Hepatocyte (in vitro differentiated cells): ENCODE measurements around the gene NRIP1. TPM values are rescaled to one million over a fixed set of nuclear protein-coding genes. Genes with fewer than 3 reads are reported as not detected.

ENCODE experiments used
- DNase-seq: peaks from one replicate; pipeline ENCODE4 v3.0.0-alpha.2; 2016; ENCODE audit warnings: low spot score
- H2AFZ ChIP-seq: fragments of 200-600 bp; sonication (generic); 2 replicates; pipeline ENCODE4 v1.6.0; 2016; ENCODE audit warnings: antibody characterized with exemption, mild to moderate bottlenecking
- H3K27ac ChIP-seq: fragments of 200-600 bp; sonication (generic); 2 replicates; pipeline ENCODE4 v1.5.1; 2016; ENCODE audit warnings: mild to moderate bottlenecking
- H3K27me3 ChIP-seq: fragments of 200-600 bp; sonication (generic); 2 replicates; pipeline ENCODE4 v1.6.1; 2016
- H3K36me3 ChIP-seq: fragments of 200-600 bp; sonication (generic); replicated peaks from 2 replicates; pipeline ENCODE4 v1.5.1; 2016; ENCODE audit warnings: low read depth; ENCODE audit not compliant: insufficient read depth
- H3K4me1 ChIP-seq: fragments of 200-600 bp; sonication (generic); 2 replicates; pipeline ENCODE4 v1.5.1; 2016; ENCODE audit warnings: mild to moderate bottlenecking, moderate library complexity; ENCODE audit not compliant: insufficient read depth
- H3K4me2 ChIP-seq: fragments of 200-600 bp; sonication (generic); 2 replicates; pipeline ENCODE4 v1.6.0; 2016
- H3K4me3 ChIP-seq: fragments of 200-600 bp; sonication (generic); 2 replicates; pipeline ENCODE4 v1.5.1; 2016; ENCODE audit warnings: mild to moderate bottlenecking
- H3K79me2 ChIP-seq: fragments of 200-600 bp; sonication (generic); 2 replicates; pipeline ENCODE4 v1.6.0; 2017; ENCODE audit warnings: mild to moderate bottlenecking
- H3K9me2 ChIP-seq: fragments of 200-600 bp; sonication (generic); replicated peaks from 2 replicates; pipeline ENCODE4 v1.6.0; 2017; ENCODE audit warnings: mild to moderate bottlenecking; ENCODE audit not compliant: insufficient read depth
- H3K9me3 ChIP-seq: fragments of 200-600 bp; sonication (generic); 2 replicates; pipeline ENCODE4 v1.5.1; 2016; ENCODE audit warnings: low read depth, mild to moderate bottlenecking
- H4K20me1 ChIP-seq: fragments of 200-600 bp; sonication (generic); 2 replicates; pipeline ENCODE4 v1.6.0; 2016; ENCODE audit warnings: mild to moderate bottlenecking; ENCODE audit not compliant: insufficient read depth, poor library complexity, severe bottlenecking
- EZH2 ChIP-seq: fragments of 200-600 bp; sonication (generic); IDR thresholded peaks from 2 replicates; pipeline ENCODE4 v1.6.1; 2016; ENCODE audit warnings: antibody characterized with exemption, mild to moderate bottlenecking, borderline replicate concordance
- EZH2phosphoT487 ChIP-seq: fragments of 200-600 bp; sonication (generic); IDR thresholded peaks from one replicate; pipeline ENCODE4 v1.6.1; 2018; ENCODE audit warnings: antibody characterized with exemption, mild to moderate bottlenecking, low read depth, moderate library complexity; ENCODE audit not compliant: unreplicated experiment, severe bottlenecking
- WGBS: methylation state at CpG from one replicate; pipeline ENCODE4 v1.1.6; 2016; ENCODE audit warnings: low lambda C conversion rate; ENCODE audit errors: missing lambda C conversion rate; 5-methylcytosine and 5-hydroxymethylcytosine counted together
- polyA plus RNA-seq: library from polyadenylated mRNA; unstranded; fragments of >200 nt; fragmentation: Nextera tagmentation; extraction: Ambion mirVana; gene quantifications from 2 replicates; pipeline ENCODE4 v1.2.1, GENCODE V29; 2016
- total RNA-seq: library from RNA; depleted of rRNA; stranded (reverse); fragments of >200 nt; gene quantifications from 2 replicates; pipeline ENCODE4 v1.2.3, GENCODE V29; 2014
- TF ChIP-seq, protein P1 (sequence below): fragments of 200-600 bp; sonication (generic); IDR thresholded peaks from 2 replicates; pipeline ENCODE4 v1.5.1; 2016; ENCODE audit warnings: antibody characterized with exemption, mild to moderate bottlenecking; ENCODE audit not compliant: poor library complexity

NRIP1 gene
- total and polyA plus RNA-seq, 2 experiments from 2014 or later = 11.5 to 62.4 TPM

DNA sequence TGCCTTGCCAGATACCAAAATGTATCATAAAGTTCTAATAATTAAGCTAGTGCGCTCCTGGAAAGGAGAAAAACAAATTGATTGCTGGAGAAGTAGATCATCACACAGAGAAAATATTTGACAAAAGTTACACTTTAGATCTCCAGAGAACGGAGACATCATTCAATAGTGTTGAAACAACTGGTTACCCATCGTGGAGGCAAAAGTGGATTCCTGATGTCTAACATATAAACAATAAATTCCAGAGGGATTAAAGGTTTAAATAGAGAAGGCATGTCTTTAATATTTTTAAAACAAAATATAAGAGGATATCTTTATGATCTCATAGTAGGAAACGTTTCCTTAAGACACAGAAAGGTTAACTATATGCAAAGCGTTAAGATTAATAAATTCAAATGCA, 41.0 kb downstream of the NRIP1 start:
- Histone ChIP-seq H3K9me3 (no peaks in the 10 kb centered on the region), H3K4me2 (no peak overlapping the region), H3K27ac (no peak overlapping the region), H4K20me1 (peaks cover 65% of the 10 kb centered on the region), H3K79me2 (peaks cover 100% of the 10 kb centered on the region), H3K9me2 (no peaks in the 10 kb centered on the region), H3K27me3 (no peaks in the 10 kb centered on the region), H2AFZ (no peak overlapping the region), H3K4me1 (no peaks in the 10 kb centered on the region), H3K4me3 (no peak overlapping the region), H3K36me3 (no peaks in the 10 kb centered on the region)
- TF ChIP-seq, protein P1, sequence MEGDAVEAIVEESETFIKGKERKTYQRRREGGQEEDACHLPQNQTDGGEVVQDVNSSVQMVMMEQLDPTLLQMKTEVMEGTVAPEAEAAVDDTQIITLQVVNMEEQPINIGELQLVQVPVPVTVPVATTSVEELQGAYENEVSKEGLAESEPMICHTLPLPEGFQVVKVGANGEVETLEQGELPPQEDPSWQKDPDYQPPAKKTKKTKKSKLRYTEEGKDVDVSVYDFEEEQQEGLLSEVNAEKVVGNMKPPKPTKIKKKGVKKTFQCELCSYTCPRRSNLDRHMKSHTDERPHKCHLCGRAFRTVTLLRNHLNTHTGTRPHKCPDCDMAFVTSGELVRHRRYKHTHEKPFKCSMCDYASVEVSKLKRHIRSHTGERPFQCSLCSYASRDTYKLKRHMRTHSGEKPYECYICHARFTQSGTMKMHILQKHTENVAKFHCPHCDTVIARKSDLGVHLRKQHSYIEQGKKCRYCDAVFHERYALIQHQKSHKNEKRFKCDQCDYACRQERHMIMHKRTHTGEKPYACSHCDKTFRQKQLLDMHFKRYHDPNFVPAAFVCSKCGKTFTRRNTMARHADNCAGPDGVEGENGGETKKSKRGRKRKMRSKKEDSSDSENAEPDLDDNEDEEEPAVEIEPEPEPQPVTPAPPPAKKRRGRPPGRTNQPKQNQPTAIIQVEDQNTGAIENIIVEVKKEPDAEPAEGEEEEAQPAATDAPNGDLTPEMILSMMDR = no peak
- TF ChIP-seq EZH2 = no peak
- no peak for TF ChIP-seq EZH2phosphoT487
- WGBS = 61% methylated on average over 5 of the region's 5 CpGs
- DNase-seq = no peak

DNA sequence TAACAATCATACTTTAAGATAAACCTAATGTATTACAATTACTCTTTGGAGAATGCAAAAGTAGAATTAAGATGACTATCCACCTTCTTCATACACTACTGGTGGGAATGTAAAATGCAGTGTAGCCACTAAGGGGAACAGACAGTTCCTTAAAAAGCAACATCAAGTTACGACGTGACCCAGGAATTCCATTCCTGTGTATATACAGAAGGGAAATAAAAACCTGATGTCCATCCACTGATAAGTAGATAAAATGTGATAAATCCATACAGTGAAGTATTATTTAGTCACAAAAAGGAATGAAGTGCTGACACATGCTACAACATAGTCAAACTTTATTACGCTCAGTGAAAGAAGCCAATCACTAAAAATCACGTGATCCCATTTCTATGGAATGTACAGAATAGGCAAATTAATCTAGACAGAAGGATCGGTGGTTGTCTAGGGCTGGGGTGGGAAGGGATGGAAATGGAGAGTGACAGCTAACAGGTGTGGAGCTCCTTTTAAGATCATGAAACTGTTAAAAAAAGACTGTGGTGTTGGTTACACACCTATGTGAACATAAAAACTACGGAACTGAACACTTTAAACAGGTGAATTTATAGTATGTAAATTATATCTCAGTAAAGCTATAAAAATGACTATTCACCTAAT, 42.1 kb downstream of the NRIP1 start:
- 85% methylated on average over 6 of the region's 6 CpGs for WGBS
- Histone ChIP-seq H2AFZ (no peak overlapping the region), H3K4me3 (no peak overlapping the region), H3K4me1 (no peaks in the 10 kb centered on the region), H3K27me3 (no peaks in the 10 kb centered on the region), H3K4me2 (no peak overlapping the region), H3K36me3 (no peaks in the 10 kb centered on the region), H3K9me2 (no peaks in the 10 kb centered on the region), H3K79me2 (peaks cover 100% of the 10 kb centered on the region), H3K27ac (no peak overlapping the region), H3K9me3 (no peaks in the 10 kb centered on the region), H4K20me1 (peaks cover 66% of the 10 kb centered on the region)
- DNase-seq = no peak
- TF ChIP-seq, protein P1 = no peak

DNA sequence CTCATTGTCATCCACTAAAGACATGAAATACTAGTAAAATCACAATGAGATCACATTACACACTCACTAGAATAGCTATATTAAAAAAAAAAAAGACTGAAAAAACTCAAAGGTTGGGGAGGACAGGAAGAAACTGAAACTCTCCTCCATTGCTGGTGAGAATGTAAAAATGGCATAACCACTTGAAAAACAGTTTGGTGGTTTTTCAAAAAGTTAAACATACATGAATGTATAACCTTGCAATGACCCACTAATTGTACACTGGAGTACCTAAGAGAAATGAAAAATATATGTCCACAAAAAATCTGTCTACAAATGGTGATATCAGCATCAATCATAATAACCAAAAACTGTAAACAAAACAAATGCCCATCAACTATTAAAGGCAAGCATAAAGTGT, 44.0 kb downstream of the NRIP1 start:
- Histone ChIP-seq H3K79me2 (peaks cover 100% of the 10 kb centered on the region), H3K4me3 (no peak overlapping the region), H3K27ac (no peak overlapping the region), H3K27me3 (no peaks in the 10 kb centered on the region), H3K9me3 (no peaks in the 10 kb centered on the region), H2AFZ (no peak overlapping the region), H3K4me1 (no peaks in the 10 kb centered on the region), H3K9me2 (no peaks in the 10 kb centered on the region), H3K36me3 (no peaks in the 10 kb centered on the region), H3K4me2 (no peak overlapping the region), H4K20me1 (peaks cover 66% of the 10 kb centered on the region)
- no peak for DNase-seq
- TF ChIP-seq EZH2phosphoT487 = no peak
- TF ChIP-seq EZH2 = no peak
- TF ChIP-seq, protein P1 = no peak

DNA sequence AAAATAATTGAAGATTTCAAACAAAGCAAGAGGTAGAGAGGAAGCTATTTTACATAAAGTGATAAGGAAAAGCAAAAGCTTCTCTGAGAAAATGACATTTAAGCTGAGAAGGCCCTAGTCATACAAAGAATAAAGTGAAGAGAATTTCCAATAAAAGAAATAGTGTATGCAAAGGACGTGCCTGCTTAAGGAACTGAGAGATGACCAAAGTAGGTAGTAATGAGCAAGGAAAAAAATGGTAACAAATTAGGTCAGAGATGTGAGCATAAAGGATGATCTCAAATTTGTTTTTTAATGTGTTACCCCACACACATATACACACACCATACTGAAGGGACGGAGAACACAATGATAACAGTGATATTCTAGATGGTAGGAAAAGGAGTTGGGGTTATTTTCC, 46.4 kb downstream of the NRIP1 start:
- Histone ChIP-seq H3K27ac (no peak overlapping the region), H3K9me2 (no peaks in the 10 kb centered on the region), H4K20me1 (peaks cover 63% of the 10 kb centered on the region), H2AFZ (no peak overlapping the region), H3K4me1 (no peaks in the 10 kb centered on the region), H3K4me2 (no peak overlapping the region), H3K4me3 (no peak overlapping the region), H3K9me3 (no peaks in the 10 kb centered on the region), H3K79me2 (peaks cover 100% of the 10 kb centered on the region), H3K27me3 (no peaks in the 10 kb centered on the region), H3K36me3 (no peaks in the 10 kb centered on the region)
- TF ChIP-seq EZH2phosphoT487 (no peak), EZH2 (no peak)
- TF ChIP-seq, protein P1 = no peak
- no peak for DNase-seq
- 87% methylated on average over 2 of the region's 2 CpGs for WGBS
